ENCODE measurements around the gene HCRT.
A peak's percentile ranks its signal among the peaks of the same experiment; 100 is the strongest.
"Not testable (repeated sequence)": the region's sequence is repeated elsewhere in the genome, so short reads cannot be mapped to it uniquely, and the experiment has no call there.

Gene HCRT

DNA sequence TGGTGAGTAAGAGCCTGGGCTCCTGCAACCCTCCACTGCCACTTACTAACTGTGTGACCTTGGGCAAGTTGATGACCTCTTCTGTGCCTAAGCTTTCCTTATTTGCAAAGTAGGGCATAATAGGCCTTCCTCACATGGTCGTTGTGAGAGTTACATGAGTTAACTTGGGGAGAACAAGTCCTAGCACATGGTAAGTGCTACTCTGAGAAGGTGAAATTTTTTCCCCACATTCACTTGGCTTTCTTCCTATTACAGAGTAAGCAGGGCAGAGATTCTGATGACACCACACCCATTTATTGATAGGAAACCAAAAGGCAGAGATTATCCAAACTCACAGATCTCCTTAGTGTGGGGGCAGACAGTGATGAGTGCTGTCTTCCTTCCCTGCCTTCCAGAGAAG lies 5.9 kb downstream of the HCRT start:
- no peak for DNase-seq

- no peak for DNase-seq
Observed at GRCh38 chr17:42178817-42179216, 6.4 kb downstream of the HCRT start.

- DNase-seq = no peak
Observed at GRCh38 chr17:42177684-42178083, 7.6 kb downstream of the HCRT start.

DNA sequence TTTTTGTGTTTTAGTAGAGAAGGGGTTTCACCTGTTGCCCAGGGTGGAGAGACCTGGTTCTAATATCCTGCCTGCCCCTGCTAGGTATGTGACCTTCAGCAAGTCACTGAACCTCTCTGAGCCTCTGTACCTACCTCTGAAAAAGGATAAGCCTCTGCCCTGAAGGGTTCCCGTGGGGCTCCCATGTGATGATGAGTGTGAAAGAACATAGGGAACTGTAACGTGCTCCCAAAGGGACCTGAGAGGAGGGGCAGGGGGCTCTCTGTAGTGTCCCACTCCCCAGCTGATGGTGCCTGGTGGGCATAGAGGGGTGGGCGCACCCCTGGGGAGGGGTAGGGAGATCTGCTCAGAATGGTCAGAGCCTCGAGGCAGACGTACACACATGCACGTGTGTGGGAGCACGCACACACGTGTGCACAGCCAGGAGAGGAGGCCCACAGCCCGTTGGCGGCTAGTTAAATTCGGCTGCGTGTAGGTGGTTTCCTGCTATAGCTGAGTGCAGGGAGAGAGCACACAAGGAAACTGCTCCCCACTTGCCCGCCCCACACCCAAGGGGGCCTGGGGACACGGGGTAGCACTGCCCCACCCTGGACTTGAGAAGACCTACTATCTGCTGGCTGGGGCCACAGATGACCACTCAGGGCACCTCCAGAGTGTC lies 11.0 kb downstream of the HCRT start:
- no peak for DNase-seq

DNA sequence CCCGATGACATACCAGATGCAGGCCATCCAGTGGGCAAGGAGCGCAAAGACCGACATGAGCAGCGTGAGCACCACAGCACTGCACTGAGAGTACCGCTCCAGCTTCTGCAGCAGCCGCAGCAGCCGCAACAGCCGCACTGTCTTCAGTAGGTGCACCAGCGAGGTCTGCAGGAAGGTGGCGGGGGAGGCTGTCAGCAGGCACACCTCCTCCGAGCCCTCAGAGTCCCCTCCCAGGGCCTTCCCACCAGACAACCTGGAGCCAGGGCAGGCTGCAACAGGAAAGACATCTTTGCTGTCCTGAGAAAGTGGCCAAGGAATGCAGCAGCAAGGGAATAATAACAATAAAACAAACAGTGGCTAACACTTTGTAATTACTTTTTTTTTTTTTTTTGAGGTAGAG lies 13.4 kb downstream of the HCRT start:
- DNase-seq = no peak

DNA sequence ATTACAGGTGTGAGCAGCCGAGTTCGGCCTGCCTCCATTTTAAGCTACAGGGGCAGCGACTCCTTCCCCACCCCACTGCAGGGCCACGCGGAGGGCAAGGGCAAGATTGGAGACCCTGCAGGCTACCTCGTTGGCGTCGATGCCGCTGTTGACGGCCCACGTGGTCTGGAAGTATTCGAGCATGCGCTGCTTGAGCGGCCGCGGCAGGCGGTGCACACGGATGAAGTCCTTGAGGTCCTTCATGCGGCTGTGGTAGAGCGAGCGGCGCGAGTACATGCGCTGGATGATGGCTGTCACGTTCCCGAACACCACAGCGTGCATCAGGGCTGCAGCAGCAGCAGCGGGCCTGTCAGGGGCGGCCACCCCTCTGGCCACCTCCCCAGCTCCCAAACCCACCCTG lies 15.9 kb downstream of the HCRT start:
- DNase-seq = no peak

DNA sequence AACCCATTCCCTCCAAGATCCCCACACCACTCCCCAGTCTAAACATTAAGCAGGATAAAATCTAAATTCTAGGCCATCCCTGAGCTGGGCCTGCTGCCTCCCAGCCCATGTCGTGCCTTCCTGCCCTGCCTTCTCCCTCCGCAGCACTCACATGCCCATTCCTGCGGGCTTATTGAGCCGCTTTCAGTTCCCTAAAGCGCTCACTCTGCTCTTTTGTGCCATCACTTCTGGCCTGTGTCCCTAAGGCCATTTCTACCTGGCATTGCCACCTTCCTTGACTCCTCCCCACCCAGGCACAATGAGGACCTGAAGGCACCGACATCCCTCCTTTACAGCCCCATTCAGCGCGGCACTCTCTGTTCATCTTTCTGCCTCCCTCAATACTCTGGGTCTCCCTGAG lies 17.4 kb downstream of the HCRT start:
- DNase-seq = no peak

DNA sequence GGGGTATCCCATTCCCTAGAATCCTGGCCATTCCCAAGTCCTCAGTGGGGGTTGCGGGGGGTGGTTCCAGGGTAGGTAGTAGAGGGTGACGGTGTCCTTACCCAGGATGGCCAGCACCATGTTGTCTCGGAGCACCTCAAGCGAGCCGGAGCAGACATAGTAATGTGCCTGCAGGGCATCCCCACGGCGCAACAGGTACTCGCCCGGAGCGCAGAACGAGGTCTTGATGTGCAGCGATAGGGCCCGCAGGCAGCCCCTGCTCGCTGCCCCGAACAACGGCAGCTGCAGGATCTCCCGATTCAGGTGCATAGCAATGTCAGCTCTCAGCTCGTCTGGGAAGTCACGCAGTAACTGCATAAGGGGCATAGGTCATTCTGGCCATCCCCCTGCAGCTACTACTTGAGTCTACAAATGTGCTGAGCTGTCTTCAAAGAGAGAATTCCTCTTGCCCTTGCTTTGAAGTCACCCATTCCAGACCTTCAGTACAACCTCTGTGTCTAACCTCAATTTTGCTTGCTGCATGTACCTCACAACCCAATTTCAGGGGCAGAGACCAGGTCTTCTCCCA lies 19.0 kb downstream of the HCRT start:
- DNase-seq = no peak

GRCh38 chr17:42165751-42166150 lies 19.5 kb downstream of the HCRT start:
- DNase-seq = no peak

DNA sequence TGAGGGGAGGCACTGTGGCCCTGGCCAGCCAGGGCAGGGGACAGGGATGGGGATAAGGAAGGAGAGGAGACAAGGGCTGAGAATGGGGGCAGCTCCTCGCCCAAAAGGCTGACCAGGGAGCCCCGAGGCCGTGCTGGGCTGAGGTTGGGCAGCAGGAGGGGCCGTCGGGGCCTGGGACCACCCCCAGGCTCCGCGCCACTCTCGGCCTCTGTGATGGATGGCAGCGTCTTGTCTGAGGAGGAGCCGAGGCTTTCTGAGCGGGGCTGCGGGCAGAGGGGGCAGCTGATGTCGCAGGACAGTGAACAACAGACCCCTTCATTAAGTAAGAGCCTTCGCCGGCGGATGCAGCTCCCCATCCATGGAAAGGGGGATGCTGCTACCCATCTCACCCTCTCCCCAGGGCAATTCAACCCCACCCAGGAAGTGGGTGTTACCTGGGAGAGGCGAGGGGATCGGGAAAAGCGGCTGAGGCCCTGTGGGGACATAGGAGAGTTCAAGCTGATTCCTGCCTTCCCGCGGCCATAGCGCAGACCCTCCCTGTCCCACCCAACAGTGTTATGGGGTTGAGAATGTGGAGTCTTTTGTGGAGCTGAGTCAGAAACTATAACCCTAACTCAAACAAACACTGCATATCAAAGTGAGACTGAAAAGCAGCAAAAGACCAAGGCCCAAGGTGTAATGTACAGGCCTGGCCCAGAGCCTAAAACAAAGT lies 21.4 kb downstream of the HCRT start:
- DNase-seq = no peak

DNA sequence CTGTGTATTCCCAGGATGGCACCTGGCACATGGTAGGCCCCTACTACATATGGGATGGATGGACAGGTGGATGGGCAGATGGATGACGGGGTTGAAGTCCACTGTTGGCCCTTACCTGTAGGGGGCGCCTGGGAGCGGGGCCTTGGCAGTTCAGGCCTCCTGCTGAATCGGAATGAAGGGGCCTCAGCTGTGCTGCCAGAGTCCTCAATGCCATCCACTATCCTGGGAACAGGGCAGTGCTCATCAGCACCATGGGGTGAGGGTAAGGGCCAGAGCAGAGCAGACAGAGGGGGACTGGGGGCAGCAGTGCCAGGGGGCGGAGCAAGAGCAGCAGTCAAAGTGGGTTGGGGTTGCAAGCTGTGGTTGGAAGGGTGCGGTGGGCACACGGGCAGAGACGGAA lies 22.1 kb downstream of the HCRT start:
- DNase-seq = no peak

DNA sequence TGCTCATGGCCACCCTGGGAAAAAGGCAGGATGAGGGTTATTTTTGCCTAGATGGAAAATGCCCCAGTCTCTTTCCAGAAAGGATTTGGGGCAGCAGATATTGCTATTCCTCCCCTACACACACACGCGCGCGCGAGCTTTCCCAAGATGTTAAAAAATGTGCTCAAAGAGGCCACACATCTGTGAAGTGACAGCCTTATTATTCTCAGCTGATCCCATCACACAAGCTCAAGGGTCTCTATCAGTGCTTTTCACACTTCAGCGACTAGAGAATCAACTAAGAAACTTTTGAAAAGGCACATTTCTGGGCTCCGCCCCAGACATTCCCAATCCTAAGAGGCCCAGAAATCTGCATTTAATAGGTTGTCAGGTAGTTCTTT lies 24.7 kb downstream of the HCRT start:
- no peak for DNase-seq

GRCh38 chr17:42159796-42160530 lies 25.3 kb downstream of the HCRT start:
- DNase-seq = no peak

GRCh38 chr17:42155614-42156045 lies 29.6 kb downstream of the HCRT start:
- no peak for DNase-seq

GRCh38 chr17:42153919-42154742 lies 31.1 kb downstream of the HCRT start:
- no peak for DNase-seq

DNA sequence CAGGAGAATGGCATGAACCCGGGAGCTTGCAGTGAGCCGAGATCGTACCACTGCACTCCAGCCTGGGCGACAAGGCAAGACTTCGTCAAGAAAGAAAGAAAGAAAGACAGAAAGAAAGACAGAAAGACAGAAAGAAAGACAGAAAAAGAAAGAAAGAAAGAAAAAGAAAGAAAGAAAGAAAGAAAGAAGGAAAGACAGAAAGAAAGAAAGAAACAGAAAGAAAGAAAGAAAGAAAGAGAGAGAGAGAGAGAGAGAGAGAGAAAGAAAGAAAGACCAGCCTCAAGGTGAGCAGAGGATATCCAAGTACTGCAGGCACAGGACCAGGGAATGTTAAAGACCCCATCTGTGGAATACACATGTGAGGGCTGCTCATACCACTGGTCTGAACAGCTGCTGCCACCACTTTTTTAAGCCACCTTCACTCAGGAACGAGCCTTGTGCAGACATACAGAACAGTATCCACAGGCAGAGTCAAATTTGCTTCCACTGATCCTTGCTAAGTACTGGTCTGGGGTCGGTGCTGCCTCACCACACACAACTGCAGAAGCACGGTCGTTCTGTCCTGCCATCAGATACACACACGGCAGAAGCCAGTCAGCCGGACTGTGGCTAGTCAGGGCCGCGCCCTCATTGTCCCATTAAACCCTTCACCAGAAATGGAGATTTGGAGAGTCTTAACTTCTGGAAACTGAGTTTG lies 38.2 kb downstream of the HCRT start:
- DNase-seq = no peak

DNA sequence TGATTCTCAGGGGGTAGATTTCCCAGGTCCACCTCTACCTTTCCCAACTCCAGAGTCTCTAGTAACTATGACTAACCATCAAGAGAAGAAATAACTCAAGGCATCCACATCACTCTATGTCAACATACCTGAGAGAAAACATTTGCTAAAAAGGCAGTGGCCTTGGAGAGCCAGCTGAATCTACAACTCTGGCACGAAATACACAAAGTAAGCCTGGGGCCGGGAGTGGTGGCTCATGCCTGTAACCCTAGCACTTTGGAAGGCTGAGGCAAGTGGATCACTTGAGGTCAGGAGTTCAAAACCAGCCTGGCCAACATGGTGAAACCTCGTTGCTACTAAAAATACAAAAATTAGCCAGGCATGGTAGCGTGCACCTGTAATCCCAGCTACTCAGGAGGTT lies 42.1 kb downstream of the HCRT start:
- DNase-seq = not testable (repeated sequence)

DNA sequence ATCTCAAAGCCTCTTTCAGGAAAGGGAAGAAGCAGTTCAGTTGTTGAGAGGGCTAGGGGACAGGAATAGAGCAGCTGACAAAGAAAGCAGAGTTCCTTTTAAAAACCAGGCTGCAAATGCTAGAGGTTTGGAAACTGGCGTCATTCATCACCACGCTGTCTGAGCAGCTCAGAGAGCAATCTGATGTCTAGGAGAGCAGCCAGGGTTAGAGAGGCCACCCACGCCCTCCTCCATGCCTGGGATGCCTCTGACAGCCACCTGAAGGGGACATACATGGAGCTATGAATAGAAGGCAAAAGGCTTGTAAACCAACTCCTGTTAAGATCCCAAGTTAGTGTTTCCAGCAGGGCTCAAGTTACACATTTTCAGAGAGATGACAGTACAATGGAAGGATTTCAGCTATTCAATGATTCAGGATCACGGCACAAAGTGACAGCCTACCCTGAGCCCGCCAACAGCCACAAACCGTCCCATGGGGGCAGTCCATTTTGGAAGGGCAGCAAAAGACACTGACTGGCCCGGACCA lies 42.8 kb downstream of the HCRT start:
- DNase-seq = peak; percentile 85

DNA sequence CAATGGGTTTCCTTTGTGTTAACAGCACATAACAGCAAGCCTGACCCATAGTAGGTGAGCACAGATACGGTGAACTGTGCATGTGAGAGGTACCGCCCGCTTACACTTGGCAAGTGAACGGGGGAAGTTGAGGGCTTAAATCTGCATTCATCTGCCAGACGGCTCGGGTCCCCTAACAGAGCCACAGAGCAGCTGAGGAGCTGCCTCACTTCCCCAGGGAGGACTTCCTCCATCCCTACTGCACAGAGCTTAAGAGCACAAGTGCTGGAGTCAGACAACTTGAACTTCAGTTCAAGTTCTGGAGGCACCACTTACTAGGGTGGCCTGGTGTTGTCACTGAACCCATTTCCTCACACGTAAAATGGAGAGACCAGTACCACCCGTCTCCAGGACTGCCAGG lies 43.9 kb downstream of the HCRT start:
- DNase-seq = no peak

DNA sequence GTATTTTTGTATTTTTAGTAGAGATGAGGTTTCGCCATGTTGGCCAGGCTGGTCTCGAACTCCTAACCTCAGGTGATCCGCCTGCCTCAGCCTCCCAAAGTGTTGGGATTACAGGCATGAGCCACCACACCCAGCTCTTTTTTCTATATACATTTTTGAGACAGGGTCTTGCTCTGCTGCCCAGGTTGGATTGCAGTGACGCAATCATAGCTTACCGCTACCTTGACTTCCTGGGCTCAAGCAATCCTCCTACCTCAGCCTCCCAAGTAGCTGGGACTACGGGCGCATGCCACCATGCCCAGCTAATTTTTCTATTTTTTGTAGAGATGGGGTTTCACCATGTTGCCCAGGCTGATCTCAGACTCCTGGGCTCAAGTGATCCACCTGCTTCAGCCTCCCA lies 44.6 kb downstream of the HCRT start:
- not testable (repeated sequence) for DNase-seq

DNA sequence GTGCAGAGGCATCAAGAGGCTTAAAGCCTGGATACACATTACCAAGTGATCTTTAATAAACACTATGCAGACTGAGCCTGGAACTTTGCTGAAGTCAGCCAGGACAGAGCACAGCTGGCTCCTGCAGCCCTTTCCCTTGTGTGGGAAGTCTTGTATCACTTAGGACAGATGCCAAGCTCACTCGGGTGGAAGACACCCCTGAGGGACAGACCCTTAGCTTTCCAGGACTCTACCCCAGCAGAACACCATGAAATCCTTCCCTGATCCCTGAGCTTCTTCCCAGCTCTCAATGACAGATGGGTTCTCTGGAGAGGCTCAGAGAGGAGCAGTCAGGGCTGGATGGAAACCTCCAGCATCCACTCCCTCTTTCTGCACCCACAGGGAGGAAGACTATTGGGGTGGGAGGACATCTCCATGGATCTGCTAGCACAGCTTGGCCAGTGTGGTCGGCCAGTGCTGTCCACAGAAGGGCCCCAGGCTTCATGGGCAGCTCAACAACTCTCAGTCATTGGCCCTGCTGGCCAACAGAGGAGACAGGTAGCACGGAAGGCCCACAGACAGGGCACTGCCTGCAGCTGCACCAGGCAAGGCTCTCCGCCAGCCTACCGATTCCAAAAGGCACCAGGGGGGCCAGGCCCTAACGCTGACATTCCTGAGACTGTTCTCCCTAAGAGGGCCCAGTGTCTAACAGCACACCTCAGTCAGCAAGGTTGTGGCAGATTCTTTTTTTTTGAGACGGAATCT lies 46.3 kb downstream of the HCRT start:
- DNase-seq = no peak
